ENCODE data around the gene UNC5A. TPM values are rescaled to one million over a fixed set of nuclear protein-coding genes. Genes with fewer than 3 reads are reported as not detected.

The UNC5A gene
- total and polyA plus RNA-seq, 10 of the 15 experiments (the other 5 are each of a cell fraction or from before 2014, with no cell fraction given), result not detected

DNA sequence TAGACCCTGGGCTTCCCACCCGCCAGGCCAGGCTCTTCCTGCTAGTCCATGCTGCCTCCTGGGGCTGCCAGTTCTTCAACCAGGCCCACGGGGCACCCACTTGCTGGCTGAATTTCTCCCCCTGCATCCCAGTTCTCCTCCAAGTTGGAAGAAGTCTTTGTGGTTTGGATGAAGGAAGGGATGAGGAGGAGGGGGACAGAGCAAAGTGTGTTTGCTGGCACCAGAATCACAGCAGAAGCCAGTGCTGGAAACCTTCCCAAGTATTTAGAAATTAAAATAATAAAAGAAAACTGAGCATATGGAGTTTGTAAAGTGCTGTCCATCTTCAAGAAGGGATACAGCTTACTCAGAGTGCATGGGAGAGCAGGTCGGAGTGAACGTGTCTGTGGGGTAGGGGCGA, 19.4 kb upstream of the UNC5A start (continued):
- no peak for TF ChIP-seq SUPT20H (IDR thresholded peaks at IDR 0.05; ENCODE audit: borderline replicate concordance, control insufficient read depth, low read depth, low read length)
- TF ChIP-seq, protein P1, sequence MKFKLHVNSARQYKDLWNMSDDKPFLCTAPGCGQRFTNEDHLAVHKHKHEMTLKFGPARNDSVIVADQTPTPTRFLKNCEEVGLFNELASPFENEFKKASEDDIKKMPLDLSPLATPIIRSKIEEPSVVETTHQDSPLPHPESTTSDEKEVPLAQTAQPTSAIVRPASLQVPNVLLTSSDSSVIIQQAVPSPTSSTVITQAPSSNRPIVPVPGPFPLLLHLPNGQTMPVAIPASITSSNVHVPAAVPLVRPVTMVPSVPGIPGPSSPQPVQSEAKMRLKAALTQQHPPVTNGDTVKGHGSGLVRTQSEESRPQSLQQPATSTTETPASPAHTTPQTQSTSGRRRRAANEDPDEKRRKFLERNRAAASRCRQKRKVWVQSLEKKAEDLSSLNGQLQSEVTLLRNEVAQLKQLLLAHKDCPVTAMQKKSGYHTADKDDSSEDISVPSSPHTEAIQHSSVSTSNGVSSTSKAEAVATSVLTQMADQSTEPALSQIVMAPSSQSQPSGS (IDR thresholded peaks at IDR 0.05; ENCODE audit: low read length), result no peak
- no peak for TF ChIP-seq HDGF (IDR thresholded peaks at IDR 0.05)
- no peak for TF ChIP-seq BCL11A (IDR thresholded peaks at IDR 0.05; ENCODE audit: low read depth, low read length)
- TF ChIP-seq, protein P2, sequence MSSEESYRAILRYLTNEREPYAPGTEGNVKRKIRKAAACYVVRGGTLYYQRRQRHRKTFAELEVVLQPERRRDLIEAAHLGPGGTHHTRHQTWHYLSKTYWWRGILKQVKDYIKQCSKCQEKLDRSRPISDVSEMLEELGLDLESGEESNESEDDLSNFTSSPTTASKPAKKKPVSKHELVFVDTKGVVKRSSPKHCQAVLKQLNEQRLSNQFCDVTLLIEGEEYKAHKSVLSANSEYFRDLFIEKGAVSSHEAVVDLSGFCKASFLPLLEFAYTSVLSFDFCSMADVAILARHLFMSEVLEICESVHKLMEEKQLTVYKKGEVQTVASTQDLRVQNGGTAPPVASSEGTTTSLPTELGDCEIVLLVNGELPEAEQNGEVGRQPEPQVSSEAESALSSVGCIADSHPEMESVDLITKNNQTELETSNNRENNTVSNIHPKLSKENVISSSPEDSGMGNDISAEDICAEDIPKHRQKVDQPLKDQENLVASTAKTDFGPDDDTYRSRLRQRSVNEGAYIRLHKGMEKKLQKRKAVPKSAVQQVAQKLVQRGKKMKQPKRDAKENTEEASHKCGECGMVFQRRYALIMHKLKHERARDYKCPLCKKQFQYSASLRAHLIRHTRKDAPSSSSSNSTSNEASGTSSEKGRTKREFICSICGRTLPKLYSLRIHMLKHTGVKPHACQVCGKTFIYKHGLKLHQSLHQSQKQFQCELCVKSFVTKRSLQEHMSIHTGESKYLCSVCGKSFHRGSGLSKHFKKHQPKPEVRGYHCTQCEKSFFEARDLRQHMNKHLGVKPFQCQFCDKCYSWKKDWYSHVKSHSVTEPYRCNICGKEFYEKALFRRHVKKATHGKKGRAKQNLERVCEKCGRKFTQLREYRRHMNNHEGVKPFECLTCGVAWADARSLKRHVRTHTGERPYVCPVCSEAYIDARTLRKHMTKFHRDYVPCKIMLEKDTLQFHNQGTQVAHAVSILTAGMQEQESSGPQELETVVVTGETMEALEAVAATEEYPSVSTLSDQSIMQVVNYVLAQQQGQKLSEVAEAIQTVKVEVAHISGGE (CRISPR knock-in tag; IDR thresholded peaks at IDR 0.05), result no peak
- no peak for TF ChIP-seq NFXL1 (IDR thresholded peaks at IDR 0.05; ENCODE audit: borderline replicate concordance)
- TF ChIP-seq TCF3 (IDR thresholded peaks at IDR 0.05; ENCODE audit: borderline replicate concordance, insufficient read depth, low read depth, low read length), result no peak
- TF ChIP-seq, protein P3, sequence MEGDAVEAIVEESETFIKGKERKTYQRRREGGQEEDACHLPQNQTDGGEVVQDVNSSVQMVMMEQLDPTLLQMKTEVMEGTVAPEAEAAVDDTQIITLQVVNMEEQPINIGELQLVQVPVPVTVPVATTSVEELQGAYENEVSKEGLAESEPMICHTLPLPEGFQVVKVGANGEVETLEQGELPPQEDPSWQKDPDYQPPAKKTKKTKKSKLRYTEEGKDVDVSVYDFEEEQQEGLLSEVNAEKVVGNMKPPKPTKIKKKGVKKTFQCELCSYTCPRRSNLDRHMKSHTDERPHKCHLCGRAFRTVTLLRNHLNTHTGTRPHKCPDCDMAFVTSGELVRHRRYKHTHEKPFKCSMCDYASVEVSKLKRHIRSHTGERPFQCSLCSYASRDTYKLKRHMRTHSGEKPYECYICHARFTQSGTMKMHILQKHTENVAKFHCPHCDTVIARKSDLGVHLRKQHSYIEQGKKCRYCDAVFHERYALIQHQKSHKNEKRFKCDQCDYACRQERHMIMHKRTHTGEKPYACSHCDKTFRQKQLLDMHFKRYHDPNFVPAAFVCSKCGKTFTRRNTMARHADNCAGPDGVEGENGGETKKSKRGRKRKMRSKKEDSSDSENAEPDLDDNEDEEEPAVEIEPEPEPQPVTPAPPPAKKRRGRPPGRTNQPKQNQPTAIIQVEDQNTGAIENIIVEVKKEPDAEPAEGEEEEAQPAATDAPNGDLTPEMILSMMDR (IDR thresholded peaks at IDR 0.05 in 2 of 3, conservative IDR thresholded peaks at IDR 0.05 in 1 of 3; ENCODE audit: control insufficient read depth in 2 of 3, extremely low read depth in 1 of 3, insufficient read depth in 1 of 3, low read depth in 3 of 3, low read length in 3 of 3), result no peak
- no peak for TF ChIP-seq TARDBP (IDR thresholded peaks at IDR 0.05; ENCODE audit: borderline replicate concordance)
- TF ChIP-seq, protein P4, sequence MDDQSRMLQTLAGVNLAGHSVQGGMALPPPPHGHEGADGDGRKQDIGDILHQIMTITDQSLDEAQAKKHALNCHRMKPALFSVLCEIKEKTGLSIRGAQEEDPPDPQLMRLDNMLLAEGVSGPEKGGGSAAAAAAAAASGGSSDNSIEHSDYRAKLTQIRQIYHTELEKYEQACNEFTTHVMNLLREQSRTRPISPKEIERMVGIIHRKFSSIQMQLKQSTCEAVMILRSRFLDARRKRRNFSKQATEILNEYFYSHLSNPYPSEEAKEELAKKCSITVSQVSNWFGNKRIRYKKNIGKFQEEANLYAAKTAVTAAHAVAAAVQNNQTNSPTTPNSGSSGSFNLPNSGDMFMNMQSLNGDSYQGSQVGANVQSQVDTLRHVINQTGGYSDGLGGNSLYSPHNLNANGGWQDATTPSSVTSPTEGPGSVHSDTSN (IDR thresholded peaks at IDR 0.05; ENCODE audit: insufficient replicate concordance, low read depth, low read length), result no peak
- TF ChIP-seq DPF2 (IDR thresholded peaks at IDR 0.05), result no peak

Data from GM12878 (cell line).